Astrocyte (in vitro differentiated cells and primary cell): ENCODE measurements around the gene B3GAT2. TPM values are rescaled to one million over a fixed set of nuclear protein-coding genes. Genes with fewer than 3 reads are reported as not detected.

Experiments
- DNase-seq: peaks from one replicate; pipeline ENCODE4 v3.0.0-alpha.2; 2010; ENCODE audit warnings: low read depth
- FAIRE-seq: peaks from 2 replicates; lab custom pipeline; 2011; peaks lifted over from hg19 to GRCh38; lab: Jason Lieb, UNC
- H2AFZ ChIP-seq: 2 replicates; pipeline ENCODE4 v1.6.0; 2012; ENCODE audit warnings: low read depth, low read length, inconsistent platforms
- H3K27ac ChIP-seq: 2 replicates; pipeline ENCODE4 v1.5.1; 2011; ENCODE audit warnings: low read depth, low read length, inconsistent platforms
- H3K27me3 ChIP-seq: 2 replicates; pipeline ENCODE4 v1.6.0; 2011; ENCODE audit warnings: low read length, inconsistent platforms; ENCODE audit not compliant: insufficient read depth
- H3K36me3 ChIP-seq: 2 replicates; pipeline ENCODE4 v1.5.1; 2011; ENCODE audit warnings: low read length, inconsistent platforms; ENCODE audit not compliant: insufficient read depth
- H3K4me1 ChIP-seq: 2 replicates; pipeline ENCODE4 v1.5.1; 2011; ENCODE audit warnings: low read length, inconsistent platforms; ENCODE audit not compliant: insufficient read depth
- H3K4me2 ChIP-seq: 2 replicates; pipeline ENCODE4 v1.6.0; 2012; ENCODE audit warnings: low read length, inconsistent platforms
- H3K4me3 ChIP-seq: 2 replicates; pipeline ENCODE4 v1.5.1; 2011; ENCODE audit warnings: low read depth, mild to moderate bottlenecking, low read length, inconsistent platforms; ENCODE audit not compliant: insufficient read depth
- H3K79me2 ChIP-seq: 2 replicates; pipeline ENCODE4 v1.6.0; 2012; ENCODE audit warnings: mild to moderate bottlenecking, low read length, inconsistent platforms; ENCODE audit not compliant: insufficient read depth
- H3K9ac ChIP-seq: 2 replicates; pipeline ENCODE4 v1.6.0; 2012; ENCODE audit warnings: mild to moderate bottlenecking, low read length, inconsistent platforms
- H3K9me3 ChIP-seq: 2 replicates; pipeline ENCODE4 v1.5.1; 2012; ENCODE audit warnings: low read depth, mild to moderate bottlenecking, low read length, inconsistent platforms; ENCODE audit not compliant: insufficient read depth
- H4K20me1 ChIP-seq: 2 replicates; pipeline ENCODE4 v1.6.0; 2012; ENCODE audit warnings: low read length, inconsistent platforms; ENCODE audit not compliant: insufficient read depth
- H3K27ac Mint-ChIP-seq: one replicate; pipeline ENCODE4 v1.8.0; 2021; ENCODE audit warnings: mild to moderate bottlenecking, mixed read lengths; ENCODE audit not compliant: unreplicated experiment
- H3K27me3 Mint-ChIP-seq: one replicate; pipeline ENCODE4 v1.8.0; 2021; ENCODE audit warnings: low read depth, mixed read lengths; ENCODE audit not compliant: unreplicated experiment
- H3K36me3 Mint-ChIP-seq: one replicate; pipeline ENCODE4 v1.8.0; 2021; ENCODE audit warnings: low read depth, mixed read lengths; ENCODE audit not compliant: unreplicated experiment
- H3K4me1 Mint-ChIP-seq: one replicate; pipeline ENCODE4 v1.8.0; 2021; ENCODE audit warnings: low read depth, mixed read lengths; ENCODE audit not compliant: unreplicated experiment
- H3K4me3 Mint-ChIP-seq: one replicate; pipeline ENCODE4 v1.8.0; 2021; ENCODE audit warnings: mild to moderate bottlenecking, moderate library complexity, mixed read lengths; ENCODE audit not compliant: unreplicated experiment
- H3K9me3 Mint-ChIP-seq: one replicate; pipeline ENCODE4 v1.8.0; 2021; ENCODE audit warnings: mild to moderate bottlenecking, mixed read lengths; ENCODE audit not compliant: unreplicated experiment
- CTCF ChIP-seq: IDR thresholded peaks from 2 replicates; pipeline ENCODE4 v1.5.1; 2011; ENCODE audit warnings: low read depth, mild to moderate bottlenecking, inconsistent platforms, low read length, moderate library complexity; ENCODE audit not compliant: insufficient read depth
- EZH2 ChIP-seq: IDR thresholded peaks from 2 replicates; pipeline ENCODE4 v1.6.1; 2012; ENCODE audit warnings: mild to moderate bottlenecking, low read length, inconsistent platforms; ENCODE audit not compliant: insufficient read depth
- total RNA-seq: library from RNA; stranded (reverse); gene quantifications from 2 replicates; pipeline ENCODE4 v1.2.1, GENCODE V29; 2021

Gene B3GAT2
- total RNA-seq, 1 donor from 2014 or later: not detected

- no peaks in the 10 kb centered on the region for H3K36me3 ChIP-seq
- H3K27me3 ChIP-seq: no peaks in the 10 kb centered on the region
- H3K9me3 ChIP-seq: no peaks in the 10 kb centered on the region
- Mint-ChIP-seq H3K4me1 (no peaks in the 10 kb centered on the region), H3K36me3 (no peaks in the 10 kb centered on the region), H3K9me3 (no peaks in the 10 kb centered on the region), H3K4me3 (no peak overlapping the region), H3K27ac (no peak overlapping the region), H3K27me3 (peaks cover 3% of the 10 kb centered on the region)
- no peak overlapping the region for H3K27ac ChIP-seq
- H2AFZ ChIP-seq: no peak overlapping the region
- no peak overlapping the region for H3K9ac ChIP-seq
- no peak overlapping the region for H3K4me3 ChIP-seq
- H4K20me1 ChIP-seq: no peaks in the 10 kb centered on the region
- no peaks in the 10 kb centered on the region for H3K79me2 ChIP-seq
- H3K4me1 ChIP-seq: no peaks in the 10 kb centered on the region
- TF ChIP-seq EZH2 (no peak), CTCF (no peak)
- no peak for DNase-seq
- no peak for FAIRE-seq
- no peak overlapping the region for H3K4me2 ChIP-seq
These were observed 34.4 kb upstream of the B3GAT2 start for GRCh38 chr6:70991253-70991652.

GRCh38 chr6:70985156-70985555, 28.3 kb upstream of the B3GAT2 start:
- Histone ChIP-seq H3K4me2 (no peak overlapping the region), H3K27me3 (no peaks in the 10 kb centered on the region), H3K9ac (no peak overlapping the region), H3K4me3 (no peak overlapping the region), H2AFZ (no peak overlapping the region), H3K27ac (no peak overlapping the region), H3K9me3 (no peaks in the 10 kb centered on the region), H3K79me2 (no peaks in the 10 kb centered on the region), H3K36me3 (no peaks in the 10 kb centered on the region), H4K20me1 (no peaks in the 10 kb centered on the region), H3K4me1 (no peaks in the 10 kb centered on the region)
- Mint-ChIP-seq H3K4me3 (no peak overlapping the region), H3K9me3 (no peaks in the 10 kb centered on the region), H3K27ac (no peak overlapping the region), H3K4me1 (no peaks in the 10 kb centered on the region), H3K36me3 (no peaks in the 10 kb centered on the region), H3K27me3 (no peaks in the 10 kb centered on the region)
- TF ChIP-seq EZH2: no peak
- TF ChIP-seq CTCF: no peak
- FAIRE-seq (no peak), DNase-seq (no peak)

- H3K4me2 ChIP-seq: no peak overlapping the region
- Mint-ChIP-seq H3K9me3 (peaks cover 3% of the 10 kb centered on the region), H3K4me1 (no peaks in the 10 kb centered on the region), H3K36me3 (no peaks in the 10 kb centered on the region), H3K27me3 (no peaks in the 10 kb centered on the region), H3K27ac (no peak overlapping the region), H3K4me3 (no peak overlapping the region)
- H3K36me3 ChIP-seq: no peaks in the 10 kb centered on the region
- no peaks in the 10 kb centered on the region for H4K20me1 ChIP-seq
- no peaks in the 10 kb centered on the region for H3K79me2 ChIP-seq
- no peak overlapping the region for H2AFZ ChIP-seq
- H3K9me3 ChIP-seq: no peaks in the 10 kb centered on the region
- no peak overlapping the region for H3K27ac ChIP-seq
- no peak for TF ChIP-seq CTCF
- TF ChIP-seq EZH2: no peak
- no peaks in the 10 kb centered on the region for H3K27me3 ChIP-seq
- no peak for FAIRE-seq
- no peak overlapping the region for H3K9ac ChIP-seq
- DNase-seq: no peak
- no peaks in the 10 kb centered on the region for H3K4me1 ChIP-seq
- no peak overlapping the region for H3K4me3 ChIP-seq
These were observed 25.9 kb upstream of the B3GAT2 start for GRCh38 chr6:70982747-70983146.
